Motor neuron (in vitro differentiated cells): ENCODE measurements around the gene TMEM239. TPM values are rescaled to one million over a fixed set of nuclear protein-coding genes. Genes with fewer than 3 reads are reported as not detected.
"Not testable (repeated sequence)": the region's sequence is repeated elsewhere in the genome, so short reads cannot be mapped to it uniquely, and the experiment has no call there.

Experiments used
- ATAC-seq, 8 experiments: fragments of 200-7000 bp; cut with Tn5 transposase; replicated peaks in 6 of 8; 2 replicates each; pipeline ENCODE4 v1.8.0; 2021; ENCODE audit warnings: mild to moderate bottlenecking in 8 of 8, moderate library complexity in 8 of 8
- H3K27ac ChIP-seq, 2 donors: fragments of 250-450 bp; sonication (Bioruptor Pico); 2 replicates each; pipeline ENCODE4 v1.9.0; 2021; ENCODE audit warnings: antibody characterized with exemption in 2 of 2, mild to moderate bottlenecking in 2 of 2, moderate library complexity in 1 of 2
- H3K4me1 ChIP-seq, 2 donors: fragments of 250-450 bp; sonication (Bioruptor Pico); replicated peaks in 1 of 2; 2 replicates each; pipeline ENCODE4 v1.6.1; 2021; ENCODE audit warnings: antibody characterized with exemption in 2 of 2, mild to moderate bottlenecking in 2 of 2, moderate library complexity in 1 of 2
- H3K4me3 ChIP-seq, 5 donors: fragments of 250-450 bp; sonication (Bioruptor Pico); 2 replicates each; pipeline ENCODE4 v1.9.0; 2021; ENCODE audit warnings: antibody characterized with exemption in 5 of 5, mild to moderate bottlenecking in 5 of 5, moderate library complexity in 4 of 5
- WGBS, 10 experiments: fragments of 450-650 bp; shearing (Covaris generic); methylation state at CpG; one replicate each; pipeline ENCODE4 v1.0.0; 2022; 5-methylcytosine and 5-hydroxymethylcytosine counted together
- in situ Hi-C, 9 experiments: fragments of 400-800 bp; cut with MboI; loops; one replicate each; pipeline ENCODE4 v1.15.0; 2021; ENCODE audit warnings: low sequenced_read_pairs in 9 of 9, low pct_unique_long_range_greater_than_20kb in 2 of 9; ENCODE audit not compliant: unreplicated experiment in 9 of 9
- total RNA-seq, 8 experiments: library from RNA; unstranded; fragments of 300-600 nt; gene quantifications; 2 replicates each; pipeline versions ENCODE4 v1.2.3 to v1.2.4, GENCODE V29; 2022

TMEM239 gene
- 1 to 10 TPM in 1 of 8 experiments, under 1 TPM in 4, not detected in 3; 0.13 to 1.4 (median 0.27) TPM for total RNA-seq

- in situ Hi-C loops, result no loop called here
- 80% methylated on average over 1 of the region's 10 CpGs; no CpG with 5 or more reads in 8 of the 10 experiments for WGBS, 10 experiments
- no peak for ATAC-seq
- Histone ChIP-seq H3K27ac (no peak within 1 kb of the TSS), H3K4me3 (no peak within 1 kb of the TSS), H3K4me1 (no peaks in the 10 kb centered on the region)
These were observed at the start of gene TMEM239 for GRCh38 chr20:2816030-2816582. Gene TMEM239, plus strand, starts transcription at chr20:2816364. Its CDS starts 191 bp downstream, at chr20:2816555.

- 0 to 80% (median 50%) methylated on average over 1 to 9 of the region's 15 CpGs; no CpG with 5 or more reads in 2 of the 10 experiments for WGBS, 10 experiments
- H3K4me1 ChIP-seq, result no peaks in the 10 kb centered on the region
- no peak overlapping the region for H3K27ac ChIP-seq
- no peak overlapping the region for H3K4me3 ChIP-seq
- in situ Hi-C loops, result no loop called here
- ATAC-seq, result no peak
These were observed 48.2 kb upstream of the TMEM239 start for GRCh38 chr20:2767768-2768631.

GRCh38 chr20:2768632-2769015 is 47.5 kb upstream of the TMEM239 start:
- no peak for ATAC-seq
- in situ Hi-C loops, result no loop called here
- 8 to 100% (median 50%) methylated on average over 1 to 2 of the region's 5 CpGs; no CpG with 5 or more reads in 5 of the 10 experiments for WGBS, 10 experiments

GRCh38 chr20:2770091-2770490 is 46.1 kb upstream of the TMEM239 start:
- H3K4me1 ChIP-seq, in situ Hi-C loops, H3K4me3 ChIP-seq, H3K27ac ChIP-seq, ATAC-seq: not testable (repeated sequence)
- WGBS, 10 experiments, result 80 to 100% (median 90%) methylated on average over 1 to 8 of the region's 12 CpGs; no CpG with 5 or more reads in 2 of the 10 experiments

More at GRCh38 chr20:2768632-2769015, 47.5 kb upstream of the TMEM239 start:
- no peak overlapping the region for H3K27ac ChIP-seq
- H3K4me3 ChIP-seq, result no peak overlapping the region
- H3K4me1 ChIP-seq, result no peaks in the 10 kb centered on the region

GRCh38 chr20:2771631-2772080 is 44.5 kb upstream of the TMEM239 start:
- H3K4me1 ChIP-seq, result no peaks in the 10 kb centered on the region
- WGBS, 10 experiments, result 0 to 72% (median 67%) methylated on average over 1 to 4 of the region's 12 CpGs; no CpG with 5 or more reads in 5 of the 10 experiments
- in situ Hi-C loops, result no loop called here
- no peak overlapping the region for H3K27ac ChIP-seq
- ATAC-seq, result no peak
- H3K4me3 ChIP-seq, result no peak overlapping the region

GRCh38 chr20:2773812-2774211 is 42.4 kb upstream of the TMEM239 start:
- ATAC-seq, result no peak
- H3K4me1 ChIP-seq, result no peaks in the 10 kb centered on the region
- no peak overlapping the region for H3K27ac ChIP-seq
- in situ Hi-C loops, result no loop called here
- WGBS, 10 experiments, result 65 to 100% (median 71%) methylated on average over 2 to 8 of the region's 9 CpGs; no CpG with 5 or more reads in 2 of the 10 experiments
- no peak overlapping the region for H3K4me3 ChIP-seq

- Histone ChIP-seq H3K4me3 (no peak overlapping the region), H3K4me1 (no peaks in the 10 kb centered on the region), H3K27ac (no peak overlapping the region)
- ATAC-seq, result peak in 3 of 8 experiments; percentile 55 to 96 (median 68)
- in situ Hi-C loops, result no loop called here
- 20 to 81% (median 42%) methylated on average over 1 to 3 of the region's 3 CpGs; no CpG with 5 or more reads in 4 of the 10 experiments for WGBS, 10 experiments
These were observed 41.0 kb upstream of the TMEM239 start for GRCh38 chr20:2775139-2775538.

GRCh38 chr20:2778602-2779321 is 37.4 kb upstream of the TMEM239 start:
- ATAC-seq, result no peak
- H3K4me3 ChIP-seq, result no peak overlapping the region
- H3K27ac ChIP-seq, result no peak overlapping the region
- in situ Hi-C loops, result no loop called here
- WGBS, 10 experiments, result 45 to 81% (median 75%) methylated on average over 3 to 10 of the region's 10 CpGs
- no peaks in the 10 kb centered on the region for H3K4me1 ChIP-seq

GRCh38 chr20:2780948-2781347 is 35.2 kb upstream of the TMEM239 start:
- ATAC-seq, result no peak
- in situ Hi-C loops, result no loop called here
- Histone ChIP-seq H3K4me3 (no peak overlapping the region), H3K4me1 (no peaks in the 10 kb centered on the region), H3K27ac (no peak overlapping the region)
- 14 to 63% (median 24%) methylated on average over 1 to 3 of the region's 3 CpGs for WGBS, 10 experiments

- H3K27ac ChIP-seq, result no peak overlapping the region
- in situ Hi-C loops, result no loop called here
- 30 to 84% (median 64%) methylated on average over 3 to 6 of the region's 6 CpGs for WGBS, 10 experiments
- H3K4me3 ChIP-seq, result no peak overlapping the region
- no peak for ATAC-seq
- no peaks in the 10 kb centered on the region for H3K4me1 ChIP-seq
These were observed 32.1 kb upstream of the TMEM239 start for GRCh38 chr20:2783908-2784566.

- 62 to 100% (median 88%) methylated on average over 1 to 4 of the region's 6 CpGs; no CpG with 5 or more reads in 2 of the 10 experiments for WGBS, 10 experiments
- Histone ChIP-seq H3K27ac (no peak overlapping the region), H3K4me3 (no peak overlapping the region), H3K4me1 (no peaks in the 10 kb centered on the region)
- no peak for ATAC-seq
- in situ Hi-C loops, result no loop called here
These were observed 22.7 kb upstream of the TMEM239 start for GRCh38 chr20:2793471-2793870.

- no peak overlapping the region for H3K27ac ChIP-seq
- ATAC-seq, result no peak
- 19 to 100% (median 94%) methylated on average over 1 to 10 of the region's 23 CpGs; no CpG with 5 or more reads in 5 of the 10 experiments for WGBS, 10 experiments
- in situ Hi-C loops, result no loop called here
- no peak overlapping the region for H3K4me3 ChIP-seq
- peaks cover 2 to 5% of the 10 kb centered on the region in 2 donors for H3K4me1 ChIP-seq
These were observed 21.9 kb upstream of the TMEM239 start for GRCh38 chr20:2794202-2794748.
